Stimulated activated CD8-positive, alpha-beta memory T cell treated with anti-CD3 and anti-CD28 coated beads, Interleukin-12 subunit alpha, Interleukin-12 subunit beta, amount 100 ng/mL, for 1 hour (primary cell): ENCODE results near the gene RALGDS.

Experiments used
- DNase-seq: peaks from one replicate; pipeline ENCODE4 v3.0.0-alpha.2; 2020; ENCODE audit warnings: low read depth

RALGDS gene

GRCh38 chr9:133051281-133051900 lies 69.6 kb downstream of the RALGDS start:
- no peak for DNase-seq

- no peak for DNase-seq
Measured at GRCh38 chr9:133050781-133051180, 70.3 kb downstream of the RALGDS start.

GRCh38 chr9:133050142-133050541 lies 70.9 kb downstream of the RALGDS start:
- no peak for DNase-seq

- DNase-seq: no peak
Measured at GRCh38 chr9:133049043-133049442, 72.0 kb downstream of the RALGDS start.

- DNase-seq: no peak
Measured at GRCh38 chr9:133048595-133048994, 72.4 kb downstream of the RALGDS start.
